Smooth muscle cell (in vitro differentiated cells): ENCODE data around the gene VAMP5. TPM values are rescaled to one million over a fixed set of nuclear protein-coding genes. Genes with fewer than 3 reads are reported as not detected.

Experiments used
- DNase-seq: peaks from one replicate; lab custom pipeline; 2025; ENCODE audit not compliant: unreplicated experiment; lab: John Stamatoyannopoulos, UW
- H2AFZ ChIP-seq: fragments of 200-600 bp; sonication (generic); 2 replicates; pipeline ENCODE4 v1.6.0; 2016; ENCODE audit warnings: antibody characterized with exemption, low read depth, mild to moderate bottlenecking
- H3F3A ChIP-seq: fragments of 200-600 bp; sonication (generic); 2 replicates; pipeline ENCODE4 v1.6.0; 2017; ENCODE audit warnings: antibody characterized with exemption, low read depth
- H3K27ac ChIP-seq: fragments of 200-600 bp; sonication (generic); 2 replicates; pipeline ENCODE4 v1.5.1; 2016; ENCODE audit warnings: low read depth, mild to moderate bottlenecking
- H3K27me3 ChIP-seq: fragments of 200-600 bp; sonication (generic); 2 replicates; pipeline ENCODE4 v1.6.1; 2016; ENCODE audit warnings: low read depth, mild to moderate bottlenecking
- H3K36me3 ChIP-seq: fragments of 200-600 bp; sonication (generic); 2 replicates; pipeline ENCODE4 v1.5.1; 2016; ENCODE audit warnings: low read depth
- H3K4me1 ChIP-seq: fragments of 200-600 bp; sonication (generic); 2 replicates; pipeline ENCODE4 v1.5.1; 2016; ENCODE audit warnings: low read depth
- H3K4me2 ChIP-seq: fragments of 200-600 bp; sonication (generic); 2 replicates; pipeline ENCODE4 v1.6.0; 2016; ENCODE audit warnings: mild to moderate bottlenecking
- H3K4me3 ChIP-seq: fragments of 200-600 bp; sonication (generic); 2 replicates; pipeline ENCODE4 v1.5.1; 2016; ENCODE audit warnings: mild to moderate bottlenecking
- H3K79me2 ChIP-seq: fragments of 200-600 bp; sonication (generic); 2 replicates; pipeline ENCODE4 v1.6.0; 2016; ENCODE audit warnings: low read depth, mild to moderate bottlenecking
- H3K9ac ChIP-seq: fragments of 200-600 bp; sonication (generic); 2 replicates; pipeline ENCODE4 v1.6.0; 2016; ENCODE audit warnings: low read depth
- H3K9me3 ChIP-seq: fragments of 200-600 bp; sonication (generic); replicated peaks from 2 replicates; pipeline ENCODE4 v1.5.1; 2016; ENCODE audit warnings: low read depth
- H4K20me1 ChIP-seq: fragments of 200-600 bp; sonication (generic); 2 replicates; pipeline ENCODE4 v1.6.0; 2016; ENCODE audit warnings: low read depth
- WGBS: methylation state at CpG from one replicate; pipeline ENCODE4 v1.1.7; 2016; ENCODE audit warnings: low lambda C conversion rate; 5-methylcytosine and 5-hydroxymethylcytosine counted together
- polyA plus RNA-seq: library from polyadenylated mRNA; unstranded; fragments of >200 nt; fragmentation: Nextera tagmentation; extraction: Ambion mirVana; gene quantifications from 2 replicates; pipeline ENCODE4 v1.2.1, GENCODE V29; 2016
- total RNA-seq: library from RNA; depleted of rRNA; stranded (reverse); fragments of >200 nt; gene quantifications from 2 replicates; pipeline ENCODE4 v1.2.3, GENCODE V29; 2014
- TF ChIP-seq, protein P1 (sequence below): fragments of 200-600 bp; sonication (generic); IDR thresholded peaks from 2 replicates; pipeline ENCODE4 v1.5.1; 2017; ENCODE audit warnings: borderline replicate concordance, mild to moderate bottlenecking, antibody characterized with exemption; ENCODE audit not compliant: insufficient read depth, poor library complexity, severe bottlenecking

The VAMP5 gene
- total and polyA plus RNA-seq, 2 experiments from 2014 or later: 6.6 to 35.9 TPM

DNA sequence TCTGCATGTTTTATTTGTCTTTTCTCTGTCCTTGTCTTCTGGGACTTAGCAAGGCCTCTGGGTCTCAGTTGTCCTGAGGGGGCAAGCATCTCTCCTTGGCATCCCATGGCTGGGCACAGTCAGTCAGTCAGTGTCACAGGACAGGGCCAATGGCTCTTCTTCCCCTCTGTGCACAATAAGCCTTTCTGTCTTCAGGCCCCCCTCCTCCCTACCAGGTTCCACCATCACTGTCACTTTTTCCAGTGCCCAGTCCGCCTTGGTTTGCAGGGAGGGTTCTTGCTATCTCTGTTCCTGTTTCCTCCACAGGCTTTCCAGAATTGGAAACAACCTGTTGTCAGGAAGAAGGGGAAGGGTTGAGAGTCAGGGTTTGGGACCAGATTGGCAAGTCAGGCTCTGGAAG lies 1.7 kb upstream of the VAMP5 start:
- Histone ChIP-seq H3K4me2 (no peak overlapping the region), H2AFZ (no peak overlapping the region), H3K4me3 (no peak overlapping the region), H3K79me2 (no peaks in the 10 kb centered on the region), H3K9me3 (no peaks in the 10 kb centered on the region), H3F3A (peaks cover 9% of the 10 kb centered on the region), H3K36me3 (no peaks in the 10 kb centered on the region), H3K9ac (no peak overlapping the region), H3K27ac (no peak overlapping the region), H3K4me1 (peaks cover 19% of the 10 kb centered on the region), H4K20me1 (no peaks in the 10 kb centered on the region), H3K27me3 (no peaks in the 10 kb centered on the region)
- 86% methylated on average over 1 of the region's 1 CpG for WGBS
- DNase-seq: no peak
- TF ChIP-seq, protein P1, sequence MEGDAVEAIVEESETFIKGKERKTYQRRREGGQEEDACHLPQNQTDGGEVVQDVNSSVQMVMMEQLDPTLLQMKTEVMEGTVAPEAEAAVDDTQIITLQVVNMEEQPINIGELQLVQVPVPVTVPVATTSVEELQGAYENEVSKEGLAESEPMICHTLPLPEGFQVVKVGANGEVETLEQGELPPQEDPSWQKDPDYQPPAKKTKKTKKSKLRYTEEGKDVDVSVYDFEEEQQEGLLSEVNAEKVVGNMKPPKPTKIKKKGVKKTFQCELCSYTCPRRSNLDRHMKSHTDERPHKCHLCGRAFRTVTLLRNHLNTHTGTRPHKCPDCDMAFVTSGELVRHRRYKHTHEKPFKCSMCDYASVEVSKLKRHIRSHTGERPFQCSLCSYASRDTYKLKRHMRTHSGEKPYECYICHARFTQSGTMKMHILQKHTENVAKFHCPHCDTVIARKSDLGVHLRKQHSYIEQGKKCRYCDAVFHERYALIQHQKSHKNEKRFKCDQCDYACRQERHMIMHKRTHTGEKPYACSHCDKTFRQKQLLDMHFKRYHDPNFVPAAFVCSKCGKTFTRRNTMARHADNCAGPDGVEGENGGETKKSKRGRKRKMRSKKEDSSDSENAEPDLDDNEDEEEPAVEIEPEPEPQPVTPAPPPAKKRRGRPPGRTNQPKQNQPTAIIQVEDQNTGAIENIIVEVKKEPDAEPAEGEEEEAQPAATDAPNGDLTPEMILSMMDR: no peak

DNA sequence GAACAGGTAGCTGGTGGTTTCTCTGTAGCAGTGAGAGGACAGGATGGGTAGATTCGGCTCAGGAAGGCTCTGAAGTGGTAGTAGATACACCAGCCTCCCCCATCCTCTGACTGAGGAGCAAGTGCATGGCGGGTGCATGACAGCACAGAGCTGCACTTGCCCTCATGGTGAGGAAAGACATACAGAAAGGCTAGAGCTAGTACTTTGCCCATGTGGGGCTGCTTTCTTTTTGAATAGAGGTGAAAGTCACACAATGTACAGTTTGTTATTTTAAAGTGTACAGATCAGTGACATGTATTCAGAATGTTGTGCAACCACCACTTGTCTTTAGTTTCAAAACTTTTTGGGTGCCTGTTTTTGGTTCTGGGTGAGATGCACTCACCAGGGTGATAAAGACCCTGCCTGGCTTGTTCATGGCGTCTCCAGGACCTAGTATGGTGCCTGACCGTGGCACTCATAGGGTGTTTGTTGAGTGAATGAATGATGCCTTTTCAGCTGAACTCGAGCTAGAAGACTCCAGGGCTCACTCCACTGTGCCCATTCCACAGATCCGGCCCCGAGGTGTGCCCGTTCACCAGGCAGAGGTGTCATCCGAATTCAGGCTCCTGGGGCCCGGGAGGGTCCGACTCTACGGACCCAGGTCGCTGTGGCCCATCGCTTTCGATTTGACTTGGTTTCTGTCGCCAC lies 421 bp upstream of the VAMP5 start:
- no peak for DNase-seq
- no peaks in the 10 kb centered on the region for H3K36me3 ChIP-seq
- no peak overlapping the region for H3K9ac ChIP-seq
- H3K79me2 ChIP-seq: no peaks in the 10 kb centered on the region
- peak overlapping the region; percentile 66 for H2AFZ ChIP-seq
- H3K4me2 ChIP-seq: peak overlapping the region; percentile 85
- TF ChIP-seq, protein P1: no peak
- no peaks in the 10 kb centered on the region for H4K20me1 ChIP-seq
- H3K4me3 ChIP-seq: peak overlapping the region; percentile 44
- H3K27me3 ChIP-seq: no peaks in the 10 kb centered on the region
- H3F3A ChIP-seq: peaks cover 6% of the 10 kb centered on the region
- H3K4me1 ChIP-seq: peaks cover 10% of the 10 kb centered on the region
- H3K9me3 ChIP-seq: no peaks in the 10 kb centered on the region
- WGBS: 56% methylated on average over 16 of the region's 16 CpGs
- no peak overlapping the region for H3K27ac ChIP-seq

DNA sequence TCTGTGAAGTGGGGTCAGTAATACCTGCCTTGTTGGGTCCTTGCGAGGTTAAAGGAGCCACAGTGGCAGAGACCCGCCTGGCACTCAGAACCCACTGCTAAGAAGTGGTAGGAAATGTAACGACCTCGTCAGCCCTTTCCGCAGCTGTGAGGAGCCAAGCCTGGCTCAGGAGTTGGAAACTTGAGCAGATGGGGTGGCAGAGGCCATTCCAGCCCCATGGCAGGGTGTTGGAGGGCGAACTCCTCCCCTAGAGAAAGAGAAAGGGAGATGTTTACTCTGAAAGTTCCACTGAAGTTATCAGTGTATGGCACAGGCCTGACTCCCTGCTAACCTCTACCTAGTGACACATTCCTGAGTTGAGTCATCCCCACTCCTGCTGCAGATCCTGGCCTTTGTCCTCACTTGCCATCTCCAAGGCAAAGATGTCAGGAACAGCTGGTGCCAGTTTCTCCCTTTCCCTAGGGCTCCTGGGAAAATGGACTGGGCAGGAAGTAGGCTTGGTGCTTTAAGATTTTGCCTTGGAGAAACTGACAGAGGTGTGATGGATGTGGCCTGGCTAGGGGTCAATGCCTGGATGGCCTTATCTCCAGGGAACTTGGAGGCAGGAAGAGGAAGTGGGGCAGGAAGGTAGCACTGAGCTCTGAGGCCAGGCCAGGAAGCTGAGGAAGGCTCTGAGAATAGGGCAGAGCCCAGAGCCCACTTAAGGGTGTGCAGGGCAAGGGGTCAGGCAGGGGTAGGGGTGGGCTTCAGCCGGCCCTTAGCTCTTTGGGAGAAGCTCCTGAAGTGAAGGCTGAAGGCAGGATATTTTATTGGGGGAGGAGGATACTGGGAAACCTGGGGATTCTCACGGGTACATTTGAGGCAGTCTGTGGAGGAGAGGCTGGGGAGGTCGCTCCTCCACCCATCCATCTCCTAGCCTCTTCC lies 888 bp downstream of the VAMP5 start:
- H3K79me2 ChIP-seq: no peaks in the 10 kb centered on the region
- WGBS: 66% methylated on average over 9 of the region's 9 CpGs
- no peak for DNase-seq
- H3K36me3 ChIP-seq: no peaks in the 10 kb centered on the region
- no peaks in the 10 kb centered on the region for H4K20me1 ChIP-seq
- H3K27me3 ChIP-seq: no peaks in the 10 kb centered on the region
- peak overlapping the region; percentile 85 for H3K4me2 ChIP-seq
- H3K9me3 ChIP-seq: no peaks in the 10 kb centered on the region
- TF ChIP-seq, protein P1: no peak
- no peaks in the 10 kb centered on the region for H3K4me1 ChIP-seq
- H3K4me3 ChIP-seq: peak overlapping the region; percentile 44
- peak overlapping the region; percentile 37 for H3K27ac ChIP-seq
- H3F3A ChIP-seq: no peaks in the 10 kb centered on the region
- peak overlapping the region; percentile 66 for H2AFZ ChIP-seq
- no peak overlapping the region for H3K9ac ChIP-seq
